A549 treated with ZK216348 at 1 μM for 4 hours (cell line): ENCODE data around the gene PLXNB2. TPM values are rescaled to one million over a fixed set of nuclear protein-coding genes. Genes with fewer than 3 reads are reported as not detected.

Source experiments
- total RNA-seq: library from RNA; stranded (reverse); fragments of 200-300 nt; extraction: Qiagen RNA extraction; gene quantifications from 5 replicates; pipeline ENCODE4 v1.2.3, GENCODE V29; 2022; ENCODE audit warnings: low read depth

The PLXNB2 gene
- 62.3 to 128 TPM (median 115 TPM) in 5 replicates for total RNA-seq

GRCh38 chr22:50306753-50307749, at the start of gene PLXNB2:
TSS of gene PLXNB2 (minus strand) at chr22:50307646. CDS start at chr22:50290584, 17,062 bp downstream.

GRCh38 chr22:50342651-50343540, 35.5 kb upstream of the PLXNB2 start, which contains the start of gene PPP6R2:
TSS of gene PPP6R2 (plus strand) at chr22:50343327. CDS start at chr22:50393909, 50,582 bp downstream.

GRCh38 chr22:50326956-50327710, 19.7 kb upstream of the PLXNB2 start, which contains the start of gene DENND6B:
TSS of gene DENND6B (minus strand) at chr22:50327012. CDS start at chr22:50326988, 24 bp downstream.

GRCh38 chr22:50269970-50270665, 37.3 kb downstream of the PLXNB2 start, which contains the start of gene MAPK11:
TSS of gene MAPK11 (minus strand) at chr22:50270380. CDS start at chr22:50270292, 88 bp downstream.

GRCh38 chr22:50261615-50262459, 45.6 kb downstream of the PLXNB2 start, which contains the start of gene MAPK12:
TSS of gene MAPK12 (minus strand) at chr22:50261683. CDS start at chr22:50261509, 174 bp downstream.

GRCh38 chr22:50250555-50251476, 56.6 kb downstream of the PLXNB2 start, which contains the start of gene HDAC10:
TSS of gene HDAC10 (minus strand) at chr22:50251265. CDS start at chr22:50251032, 233 bp downstream.

GRCh38 chr22:50244420-50245213, 62.8 kb downstream of the PLXNB2 start, which contains the start of gene TUBGCP6:
TSS of gene TUBGCP6 (minus strand) at chr22:50245023. CDS start at chr22:50244459, 564 bp downstream.

Other genes with a start within 250 kb of the PLXNB2 start
- gene TTLL8, start 249.3 kb downstream of the PLXNB2 start, total RNA-seq: not detected in 5 replicates
- gene MLC1, start 222.2 kb downstream of the PLXNB2 start, total RNA-seq: 0.04 to 0.08 TPM in 2 of 5 replicates, not detected in the others
- not detected in 5 replicates for gene MOV10L1, start 217.6 kb downstream of the PLXNB2 start, total RNA-seq
- 3.7 to 7.7 TPM (median 7.1 TPM) in 5 replicates for gene PANX2, start 136.9 kb downstream of the PLXNB2 start, total RNA-seq
- gene TRABD, start 121.7 kb downstream of the PLXNB2 start, total RNA-seq: 17.4 to 41.6 TPM (median 34.7 TPM) in 5 replicates
- gene SELENOO, start 106.6 kb downstream of the PLXNB2 start, total RNA-seq: 9.5 to 23.6 TPM (median 18.4 TPM) in 5 replicates
- 4.5 to 13.6 TPM (median 11.5 TPM) in 5 replicates for gene TUBGCP6, start 62.6 kb downstream of the PLXNB2 start, total RNA-seq
- 5.7 to 14.6 TPM (median 10.7 TPM) in 5 replicates for gene HDAC10, start 56.4 kb downstream of the PLXNB2 start, total RNA-seq
- gene MAPK12, start 46.0 kb downstream of the PLXNB2 start, total RNA-seq: 17.0 to 30.2 TPM (median 24.5 TPM) in 5 replicates
- gene MAPK11, start 37.3 kb downstream of the PLXNB2 start, total RNA-seq: 3.8 to 7.8 TPM (median 6.5 TPM) in 5 replicates
- gene DENND6B, start 19.4 kb upstream of the PLXNB2 start, total RNA-seq: 1.6 to 4.3 TPM (median 3.6 TPM) in 5 replicates
- 8.2 to 15.9 TPM (median 12.4 TPM) in 5 replicates for gene PPP6R2, start 35.7 kb upstream of the PLXNB2 start, total RNA-seq
- gene SBF1, start 167.4 kb upstream of the PLXNB2 start, total RNA-seq: 9.8 to 29.9 TPM (median 27.6 TPM) in 5 replicates
- gene ADM2, start 173.9 kb upstream of the PLXNB2 start, total RNA-seq: 0.27 to 0.84 TPM (median 0.69 TPM) in 5 replicates
- gene MIOX, start 179.2 kb upstream of the PLXNB2 start, total RNA-seq: not detected in 5 replicates
- 21.8 to 55.9 TPM (median 46.5 TPM) in 5 replicates for gene LMF2, start 200.1 kb upstream of the PLXNB2 start, total RNA-seq
- 28.3 to 43.0 TPM (median 36.3 TPM) in 5 replicates for gene NCAPH2, start 200.6 kb upstream of the PLXNB2 start, total RNA-seq
- 1.1 to 7.5 TPM (median 6.2 TPM) in 5 replicates for gene SCO2, start 218.0 kb upstream of the PLXNB2 start, total RNA-seq
- gene TYMP, start 222.4 kb upstream of the PLXNB2 start, total RNA-seq: 7.8 to 20.8 TPM (median 19.9 TPM) in 5 replicates
- 0.02 to 0.05 TPM in 2 of 5 replicates, not detected in the others for gene KLHDC7B, start 238.3 kb upstream of the PLXNB2 start, total RNA-seq